Heart left ventricle (tissue), 16 donors: ENCODE data around the gene DAGLA. TPM values are rescaled to one million over a fixed set of nuclear protein-coding genes. Genes with fewer than 3 reads are reported as not detected.

Experiments used
- ATAC-seq, 4 donors: fragments of 200-7000 bp; cut with Tn5 transposase; one replicate each; pipeline ENCODE4 v1.9.1; 2020 to 2022; ENCODE audit warnings: moderate library complexity in 4 of 4, mild to moderate bottlenecking in 3 of 4, moderate number of reproducible peaks in 1 of 4
- DNase-seq, 5 donors: peaks; one replicate each; pipeline ENCODE4 v3.0.0-alpha.2; 2020
- H3K27ac ChIP-seq, 12 donors: fragments of 200-600 bp; sonication (generic) in 4 of 12; one replicate each; pipeline versions ENCODE4 v1.5.0 to v1.8.0; 2016 to 2022; ENCODE audit warnings: mild to moderate bottlenecking in 2 of 12
- H3K27me3 ChIP-seq, 9 donors: fragments of 200-600 bp; sonication (generic) in 2 of 9; one replicate each; pipeline versions ENCODE4 v1.5.1 to v1.8.0; 2016 to 2022; ENCODE audit warnings: mild to moderate bottlenecking in 3 of 9
- H3K36me3 ChIP-seq, 9 donors: fragments of 200-600 bp; sonication (generic) in 2 of 9; one replicate each; pipeline versions ENCODE4 v1.5.0 to v1.8.0; 2018 to 2022; ENCODE audit warnings: mild to moderate bottlenecking in 2 of 9
- H3K4me1 ChIP-seq, 12 donors: fragments of 200-600 bp; sonication (generic) in 4 of 12; one replicate each; pipeline versions ENCODE4 v1.5.0 to v1.8.0; 2016 to 2022; ENCODE audit warnings: mild to moderate bottlenecking in 3 of 12
- H3K4me3 ChIP-seq, 12 donors: fragments of 200-600 bp; sonication (generic) in 4 of 12; one replicate each; pipeline versions ENCODE4 v1.5.0 to v1.8.0; 2017 to 2022; ENCODE audit warnings: mild to moderate bottlenecking in 9 of 12, moderate library complexity in 4 of 12
- H3K9me3 ChIP-seq, 12 donors: fragments of 200-600 bp; sonication (generic) in 4 of 12; one replicate each; pipeline versions ENCODE4 v1.5.0 to v1.8.0; 2016 to 2022; ENCODE audit warnings: mild to moderate bottlenecking in 1 of 12
- POLR2A ChIP-seq, 2 donors: fragments of 450-650 bp; IDR thresholded peaks; one replicate each; pipeline ENCODE4 v1.6.1; 2017; ENCODE audit warnings: antibody characterized with exemption in 2 of 2, mild to moderate bottlenecking in 2 of 2, moderate library complexity in 2 of 2
- WGBS, 4 donors: extraction: QIAGEN DNeasy Blood & Tissue Kit in 2 of 4; methylation state at CpG; one replicate each; pipeline versions ENCODE4 v1.1.5 to v1.1.7; 2013 to 2018; 5-methylcytosine and 5-hydroxymethylcytosine counted together
- intact Hi-C, 10 donors: fragments of 100-400 bp; cut with DNase I; formaldehyde crosslinking; loops; one replicate each; pipeline versions ENCODE4 v1.11.1 to v1.14.2; 2022
- polyA plus RNA-seq, 2 donors: library from polyadenylated mRNA; stranded (reverse); fragments of 200-250 nt; gene quantifications; one replicate each; pipeline ENCODE4 v1.2.3, GENCODE V29; 2013
- total RNA-seq, 9 donors: library from RNA; depleted of rRNA in 2 of 9; stranded (reverse); fragments of >200 nt in 2 of 9; fragmentation: NEBNext Ultra II Directional in 3 of 9; extraction: Animal tissue kit (Norgen Biotek cat#: 25700) in 3 of 9; gene quantifications; one replicate each; pipeline versions ENCODE4 v1.1.0 to v1.2.4, GENCODE V29; 2016 to 2023
- TF ChIP-seq, protein P1 (sequence below), 12 donors: fragments of 200-600 bp; sonication (generic) in 4 of 12; IDR thresholded peaks; one replicate each; pipeline versions ENCODE4 v1.5.0 to v1.8.0; 2018 to 2022; ENCODE audit warnings: antibody characterized with exemption in 12 of 12, mild to moderate bottlenecking in 5 of 12
- donor health status: ischemic (EF 13 %, LVEDD 7.1; RV severe dilation, severe dysfunction).
- donor health status: healthy with polysubstance abuse.
- donor health status: DM: no; HTN: yes; CAD: no.
- donor health status: DM: no; HTN: no; CAD: no.
- donor health status: ischemic (EF 25% LVEDD 6.9; RV normal size, moderate dysfunction).
- donor health status: ischemic (EF 25% LVEDD 5.7; RV mildly dilated, moderate dysfunction).
- donor health status: healthy.
- donor health status: DM: yes; HTN: yes; CAD: no.
- donor health status: ischemic (EF 35%, LVEDD 5.7; RV mildly dilated, moderate dysfunction).
- donor health status: nonischemic (EF 11% LVEDD 7.7; RV severe dilation, severe dysfunction).
- donor health status: DM: yes; HTN: yes; CAD: no.
- donor health status: PGD.
- donor health status: ischemic (EF 29% LVEDD 5.4; RV normal size, mild dysfunction).
- donor health status: nonischemic (EF 23%, LVEDD 6.1; RV moderate dilation, normal function).

Gene DAGLA
- total and polyA plus RNA-seq, 11 donors = 2.2 to 5.6 (median 3.3) TPM

DNA sequence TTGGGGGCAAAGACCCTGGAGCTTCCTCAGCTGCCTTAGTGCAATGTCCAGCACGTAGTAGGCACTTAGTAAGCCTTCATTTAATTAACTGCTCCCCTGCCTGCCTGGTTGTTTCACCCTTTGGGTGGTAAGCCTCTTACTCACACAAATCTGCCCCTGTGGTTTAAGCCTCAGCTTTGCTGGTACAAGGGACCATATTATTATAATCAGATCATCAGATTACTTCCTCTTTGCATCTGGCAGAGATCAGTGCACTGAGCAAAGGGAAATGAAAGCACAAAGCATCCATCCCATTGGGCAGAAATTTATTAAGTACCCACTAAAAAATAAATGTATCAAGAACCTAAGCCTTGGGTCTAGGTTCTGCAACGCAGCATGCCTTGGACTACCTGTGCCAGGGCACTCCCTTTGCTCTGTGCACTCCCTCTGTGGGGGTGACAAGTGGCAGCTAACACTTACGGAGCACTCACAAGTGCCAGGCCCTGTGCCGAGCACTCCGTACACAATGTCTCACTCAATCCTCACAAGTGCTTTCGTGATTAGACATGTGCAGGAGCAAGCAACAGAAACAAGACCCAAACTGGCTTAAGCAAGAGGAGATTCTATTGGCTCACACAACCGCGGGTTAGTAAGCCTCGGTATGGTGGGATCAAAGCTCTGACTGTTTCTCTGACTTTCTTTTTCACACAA lies 34.9 kb upstream of the DAGLA start:
- 51 to 60% (median 56%) methylated on average over 9 of the region's 9 CpGs for whole genome bisulfite sequencing, 4 donors
- H3K27me3 ChIP-seq = peaks cover 0 to 3% (median 0%) of the 10 kb centered on the region in 9 donors
- no peaks in the 10 kb centered on the region for H3K9me3 ChIP-seq
- H3K4me3 ChIP-seq = no peak overlapping the region
- H3K27ac ChIP-seq = no peak overlapping the region
- TF ChIP-seq, protein P1, sequence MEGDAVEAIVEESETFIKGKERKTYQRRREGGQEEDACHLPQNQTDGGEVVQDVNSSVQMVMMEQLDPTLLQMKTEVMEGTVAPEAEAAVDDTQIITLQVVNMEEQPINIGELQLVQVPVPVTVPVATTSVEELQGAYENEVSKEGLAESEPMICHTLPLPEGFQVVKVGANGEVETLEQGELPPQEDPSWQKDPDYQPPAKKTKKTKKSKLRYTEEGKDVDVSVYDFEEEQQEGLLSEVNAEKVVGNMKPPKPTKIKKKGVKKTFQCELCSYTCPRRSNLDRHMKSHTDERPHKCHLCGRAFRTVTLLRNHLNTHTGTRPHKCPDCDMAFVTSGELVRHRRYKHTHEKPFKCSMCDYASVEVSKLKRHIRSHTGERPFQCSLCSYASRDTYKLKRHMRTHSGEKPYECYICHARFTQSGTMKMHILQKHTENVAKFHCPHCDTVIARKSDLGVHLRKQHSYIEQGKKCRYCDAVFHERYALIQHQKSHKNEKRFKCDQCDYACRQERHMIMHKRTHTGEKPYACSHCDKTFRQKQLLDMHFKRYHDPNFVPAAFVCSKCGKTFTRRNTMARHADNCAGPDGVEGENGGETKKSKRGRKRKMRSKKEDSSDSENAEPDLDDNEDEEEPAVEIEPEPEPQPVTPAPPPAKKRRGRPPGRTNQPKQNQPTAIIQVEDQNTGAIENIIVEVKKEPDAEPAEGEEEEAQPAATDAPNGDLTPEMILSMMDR (IDR thresholded peaks at IDR 0.05) = no peak
- TF ChIP-seq POLR2A (IDR thresholded peaks at IDR 0.05) = no peak
- no peaks in the 10 kb centered on the region for H3K36me3 ChIP-seq
- peaks cover 0 to 5% (median 0%) of the 10 kb centered on the region in 12 donors for H3K4me1 ChIP-seq
- peak; percentile 74 to 94 (median 86) for ATAC-seq
- peak in 2 of 5 donors; percentile 43 to 57 for DNase-seq
- intact Hi-C loops = no loop called here

DNA sequence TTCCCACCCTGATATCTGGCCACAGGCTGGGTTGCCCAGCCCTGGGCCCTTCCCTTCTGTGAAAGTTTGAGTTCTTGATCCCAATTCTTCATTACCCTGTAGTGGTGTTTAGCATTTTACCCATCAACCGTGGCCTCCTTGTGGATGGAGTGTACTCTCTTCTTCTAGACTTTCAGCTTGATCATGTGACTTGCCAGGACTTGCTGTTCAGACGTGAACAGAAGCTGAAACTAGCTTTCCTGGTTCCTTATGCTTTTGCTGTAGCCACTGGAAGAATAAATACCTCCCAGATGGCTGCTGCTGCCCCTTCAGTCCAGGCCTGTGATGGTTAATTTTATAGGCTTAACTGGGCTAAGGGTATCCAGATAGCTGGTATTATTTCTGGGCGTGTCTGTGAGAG lies 32.7 kb upstream of the DAGLA start:
- ATAC-seq (no peak), DNase-seq (no peak)
- Histone ChIP-seq H3K36me3 (no peaks in the 10 kb centered on the region), H3K4me3 (no peak overlapping the region), H3K4me1 (peaks cover 0 to 5% (median 0%) of the 10 kb centered on the region in 12 donors), H3K9me3 (no peaks in the 10 kb centered on the region), H3K27me3 (peaks cover 0 to 1% (median 0%) of the 10 kb centered on the region in 9 donors), H3K27ac (no peak overlapping the region)
- WGBS, 4 donors = 76 to 81% (median 76%) methylated on average over 3 of the region's 3 CpGs
- intact Hi-C loops = no loop called here
- TF ChIP-seq, protein P1 (IDR thresholded peaks at IDR 0.05) = no peak
- no peak for TF ChIP-seq POLR2A (IDR thresholded peaks at IDR 0.05)

DNA sequence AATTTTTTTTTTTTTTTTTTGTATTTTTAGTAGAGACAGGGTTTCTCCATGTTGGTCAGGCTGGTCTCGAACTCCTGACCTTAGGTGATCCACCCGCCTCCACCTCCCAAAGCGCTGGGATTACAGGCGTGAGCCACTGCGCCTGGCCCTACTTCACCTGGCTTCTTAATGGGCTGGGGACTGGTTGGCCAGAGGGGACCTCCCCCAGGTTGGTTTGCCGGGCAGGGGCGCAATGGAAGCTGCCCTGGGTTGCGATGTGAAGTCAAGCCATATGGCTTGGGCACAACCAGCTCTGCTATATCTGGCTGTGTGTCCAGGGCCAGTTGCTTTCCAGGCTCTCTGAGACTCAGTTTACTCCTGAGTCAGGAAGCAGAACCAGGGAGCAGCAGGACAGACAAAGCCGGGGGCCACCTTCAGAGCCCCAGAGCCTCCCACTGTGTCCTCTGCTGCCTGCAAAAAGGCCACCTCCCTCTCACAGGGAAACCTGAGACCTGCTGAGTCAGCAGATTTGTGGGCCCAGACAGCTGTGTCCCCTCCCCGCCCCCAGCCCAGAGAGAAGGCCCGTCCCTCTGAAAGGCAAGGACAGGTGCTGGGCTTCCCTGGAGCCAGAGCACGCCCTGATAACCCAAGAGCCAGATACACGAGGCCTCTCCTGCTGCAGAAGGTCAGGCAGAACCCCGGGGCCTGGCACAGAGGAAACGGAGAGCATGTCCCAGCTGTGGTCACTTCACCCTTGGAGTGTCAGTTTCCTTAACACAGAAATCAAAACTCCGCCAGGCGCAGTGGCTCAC lies 29.2 kb upstream of the DAGLA start:
- H3K9me3 ChIP-seq = no peaks in the 10 kb centered on the region
- TF ChIP-seq, protein P1 (IDR thresholded peaks at IDR 0.05) = no peak
- TF ChIP-seq POLR2A (IDR thresholded peaks at IDR 0.05) = no peak
- 86 to 93% (median 88%) methylated on average over 16 to 17 of the region's 17 CpGs for WGBS, 4 donors
- peaks cover 0 to 15% (median 5%) of the 10 kb centered on the region in 12 donors for H3K4me1 ChIP-seq
- no peak overlapping the region for H3K4me3 ChIP-seq
- ATAC-seq (peak in 1 of 4 donors; percentile 21), DNase-seq (no peak)
- no peaks in the 10 kb centered on the region for H3K27me3 ChIP-seq
- no peak overlapping the region for H3K27ac ChIP-seq
- H3K36me3 ChIP-seq = no peaks in the 10 kb centered on the region
- intact Hi-C loops = no loop called here

DNA sequence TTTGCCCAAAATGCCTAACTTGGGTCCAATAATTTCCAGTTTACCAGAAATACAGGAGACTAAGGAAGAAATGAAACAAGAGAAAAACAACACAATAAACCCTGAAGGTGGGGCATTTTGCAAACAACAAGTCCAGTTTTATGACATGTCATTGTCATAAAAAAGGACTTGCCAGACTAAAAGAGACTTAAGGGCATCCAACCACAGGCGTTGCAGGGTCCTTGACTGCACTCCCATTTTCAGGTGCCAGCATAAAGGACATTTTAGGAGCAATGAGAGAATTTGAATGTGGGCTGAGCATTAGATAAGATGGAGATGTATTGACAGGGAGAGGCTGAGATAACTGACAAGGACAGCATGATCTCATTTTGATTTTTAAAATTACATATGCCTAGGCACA lies 28.1 kb upstream of the DAGLA start:
- DNase-seq = no peak
- H3K9me3 ChIP-seq = no peaks in the 10 kb centered on the region
- 83 to 94% (median 88%) methylated on average over 1 of the region's 1 CpG for WGBS, 4 donors
- H3K4me3 ChIP-seq = no peak overlapping the region
- H3K27ac ChIP-seq = no peak overlapping the region
- no peak for ATAC-seq
- peaks cover 0 to 15% (median 5%) of the 10 kb centered on the region in 12 donors for H3K4me1 ChIP-seq
- intact Hi-C loops = no loop called here
- no peak for TF ChIP-seq POLR2A (IDR thresholded peaks at IDR 0.05)
- TF ChIP-seq, protein P1 (IDR thresholded peaks at IDR 0.05) = no peak
- H3K36me3 ChIP-seq = no peaks in the 10 kb centered on the region
- H3K27me3 ChIP-seq = no peaks in the 10 kb centered on the region
